GM12872 (cell line): ENCODE results near the gene IQCK.

Experiments
- CTCF ChIP-seq: IDR thresholded peaks from 3 replicates; pipeline ENCODE4 v1.5.1; 2011; ENCODE audit warnings: low read depth, mild to moderate bottlenecking, low read length, moderate library complexity; ENCODE audit not compliant: insufficient read depth

The IQCK gene

GRCh38 chr16:19861133-19861532, 143.1 kb downstream of the IQCK start:
- no peak for TF ChIP-seq CTCF

- TF ChIP-seq CTCF: no peak
Observed at GRCh38 chr16:19861811-19862327, 143.8 kb downstream of the IQCK start.

GRCh38 chr16:19863990-19864389, 145.9 kb downstream of the IQCK start:
- no peak for TF ChIP-seq CTCF

- TF ChIP-seq CTCF: no peak
Observed at GRCh38 chr16:19864566-19864965, 146.5 kb downstream of the IQCK start.

GRCh38 chr16:19868421-19868820, 150.3 kb downstream of the IQCK start:
- TF ChIP-seq CTCF: no peak

- TF ChIP-seq CTCF: no peak
Observed at GRCh38 chr16:19871721-19872120, 153.7 kb downstream of the IQCK start.

GRCh38 chr16:19872179-19872863, 154.2 kb downstream of the IQCK start:
- no peak for TF ChIP-seq CTCF
